Central memory CD4-positive, alpha-beta T cell (primary cell): Measurements from ENCODE around the gene HIF1A.
"Not testable (repeated sequence)": the region's sequence is repeated elsewhere in the genome, so short reads cannot be mapped to it uniquely, and the experiment has no call there.

Source experiments
- DNase-seq: peaks from one replicate; pipeline ENCODE4 v3.0.0; 2022

The HIF1A gene

DNA sequence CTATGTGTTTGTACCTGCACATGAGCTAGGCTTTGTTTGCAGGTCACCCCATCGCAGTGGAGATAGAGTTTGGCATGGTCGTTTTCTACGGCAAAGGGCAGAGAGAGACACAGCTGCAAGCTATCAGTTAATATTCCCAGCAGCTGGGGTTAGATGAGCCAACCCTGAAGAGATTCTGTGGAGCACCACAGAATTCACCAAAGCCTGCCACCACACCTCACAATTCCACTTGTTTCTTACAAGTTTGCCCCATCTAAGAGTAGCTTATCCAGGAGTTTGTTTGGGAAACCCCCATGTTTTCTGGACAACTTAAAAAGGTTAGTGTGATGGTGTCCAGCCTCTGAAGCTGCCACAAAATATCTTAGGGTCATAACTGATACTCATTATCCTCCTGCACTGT, 20.0 kb upstream of the HIF1A start:
- DNase-seq: no peak

DNA sequence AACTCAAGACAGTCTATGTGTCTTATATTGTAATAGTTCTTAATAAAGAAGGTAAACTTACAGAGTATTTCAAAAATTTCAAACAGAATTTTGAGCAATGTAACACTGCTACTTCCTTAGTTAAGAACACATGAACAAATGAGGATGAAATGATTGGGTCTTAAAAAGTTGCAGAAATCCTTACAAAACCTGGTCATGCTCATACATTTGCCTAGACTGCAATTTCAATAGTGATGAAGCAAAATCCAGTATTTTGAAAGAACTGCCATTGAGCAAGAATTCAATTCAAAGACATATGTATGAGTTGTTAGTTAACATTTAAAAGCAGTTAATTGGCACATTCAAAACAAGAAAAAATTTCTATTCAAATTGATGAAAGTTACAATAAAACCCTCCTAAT, 17.8 kb upstream of the HIF1A start:
- DNase-seq: no peak

DNA sequence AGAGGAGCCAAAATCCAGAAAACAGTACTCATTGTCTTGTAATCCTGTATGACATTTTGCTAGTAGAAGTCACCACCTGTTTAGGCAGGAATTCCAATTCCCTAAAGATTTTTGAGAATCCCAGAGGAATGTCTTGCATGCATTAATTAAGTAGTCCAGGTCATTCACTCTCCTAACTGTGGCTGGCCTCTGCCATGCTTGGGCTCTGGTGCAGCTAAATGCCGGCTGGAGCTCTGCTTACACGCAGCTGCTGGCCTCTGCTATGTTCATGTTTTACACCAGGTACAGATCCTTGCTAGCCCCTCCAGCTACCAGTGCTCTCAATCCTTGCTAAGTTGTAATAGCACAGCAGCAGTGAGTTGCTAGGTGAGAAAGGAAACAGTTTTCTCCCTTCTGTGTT, 16.3 kb upstream of the HIF1A start:
- no peak for DNase-seq

DNA sequence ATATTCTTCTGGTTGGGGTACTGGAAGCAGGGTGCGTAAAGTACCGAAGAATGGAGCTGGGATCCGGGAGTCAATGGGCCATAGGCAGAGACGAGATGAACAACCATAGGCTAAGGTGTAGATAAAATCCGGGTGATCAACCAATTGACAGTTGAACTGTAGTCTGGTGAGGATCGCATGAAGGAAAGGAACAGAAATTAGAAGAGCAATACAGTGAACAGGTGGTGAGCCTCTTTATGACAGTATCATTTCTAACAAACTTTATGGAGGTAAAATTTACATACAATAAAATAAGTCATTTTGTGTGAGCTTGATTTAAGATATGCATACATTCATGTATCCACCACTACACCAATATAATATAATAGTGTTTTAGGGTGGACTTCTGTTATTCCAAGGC, 13.9 kb upstream of the HIF1A start:
- no peak for DNase-seq

DNA sequence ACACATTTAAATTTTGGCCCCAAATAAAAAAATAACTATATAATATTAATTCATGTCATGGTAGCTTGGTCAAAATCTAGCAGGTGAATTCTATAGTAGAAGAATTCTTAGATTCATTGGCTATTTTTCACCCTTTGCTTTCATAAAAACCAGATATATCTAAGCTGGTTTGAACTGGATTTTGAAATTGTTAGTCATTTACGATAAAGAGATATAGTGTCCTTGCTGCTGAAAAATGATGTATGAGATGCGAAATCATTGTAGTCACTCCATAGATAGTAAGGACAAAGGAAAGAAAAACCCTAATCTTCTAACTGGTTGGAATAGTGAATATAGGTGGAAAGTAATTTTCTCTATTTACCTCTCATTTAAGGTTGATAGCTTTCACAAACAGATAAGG, 12.2 kb upstream of the HIF1A start:
- DNase-seq: no peak

DNA sequence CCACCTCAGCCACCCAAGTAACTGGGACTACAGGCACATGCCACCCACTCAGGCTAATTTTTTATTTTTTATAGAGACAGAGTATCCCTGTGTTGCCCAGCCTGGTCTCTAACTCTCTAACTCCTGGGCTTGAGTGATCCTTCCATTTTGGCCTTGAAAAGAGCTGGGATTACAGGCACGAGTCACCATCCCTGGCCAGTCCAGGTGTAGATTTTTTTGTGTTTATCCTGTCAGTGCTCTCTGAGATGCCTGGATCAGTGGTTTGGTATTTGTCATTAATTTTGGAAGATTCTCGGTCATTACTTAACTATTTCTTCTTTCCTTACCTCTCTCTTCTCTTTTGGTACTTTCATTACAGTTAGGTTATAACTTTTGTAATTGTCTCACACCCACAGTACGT, 5.3 kb upstream of the HIF1A start:
- DNase-seq: no peak

DNA sequence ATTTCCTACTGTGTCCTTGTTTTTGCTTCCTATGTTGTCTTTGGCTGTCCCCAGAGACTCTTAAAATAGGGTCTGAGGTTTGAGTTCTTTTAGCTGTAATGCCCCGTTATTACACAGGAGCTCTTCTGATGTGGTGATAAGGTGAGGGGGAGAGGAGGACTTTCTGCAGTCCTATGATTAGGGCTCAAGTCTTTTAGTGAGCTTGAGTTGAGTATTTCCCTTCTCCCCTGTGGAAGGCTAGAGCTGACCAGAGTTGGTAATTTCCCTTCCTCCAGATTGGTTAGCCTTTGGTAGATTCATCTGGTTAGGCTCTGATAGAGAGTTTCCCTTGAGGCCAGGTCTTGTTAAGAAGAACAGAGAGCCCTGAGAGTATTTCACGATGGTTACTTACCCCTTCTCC, 4.3 kb upstream of the HIF1A start:
- DNase-seq: no peak

DNA sequence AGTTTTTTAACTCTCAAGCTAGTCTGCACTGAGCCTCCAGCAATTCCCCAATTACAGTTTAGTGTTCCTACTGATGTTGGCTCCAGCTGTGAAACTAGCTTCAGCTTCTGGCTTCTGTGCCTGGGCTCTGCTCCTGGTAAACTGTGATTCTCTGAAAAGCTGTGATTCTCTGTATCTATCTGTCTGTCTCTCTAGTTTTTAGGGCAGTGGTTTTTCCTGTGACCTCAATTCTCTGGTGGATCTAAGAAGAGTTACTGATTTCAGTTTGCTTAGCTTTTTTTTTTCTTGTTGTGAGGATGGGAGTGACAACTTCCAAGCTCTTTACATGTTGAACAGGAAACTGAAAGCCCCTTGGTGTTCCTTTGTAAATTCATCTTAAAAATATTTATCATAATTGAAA, 3.8 kb upstream of the HIF1A start:
- peak; percentile 31 for DNase-seq

DNA sequence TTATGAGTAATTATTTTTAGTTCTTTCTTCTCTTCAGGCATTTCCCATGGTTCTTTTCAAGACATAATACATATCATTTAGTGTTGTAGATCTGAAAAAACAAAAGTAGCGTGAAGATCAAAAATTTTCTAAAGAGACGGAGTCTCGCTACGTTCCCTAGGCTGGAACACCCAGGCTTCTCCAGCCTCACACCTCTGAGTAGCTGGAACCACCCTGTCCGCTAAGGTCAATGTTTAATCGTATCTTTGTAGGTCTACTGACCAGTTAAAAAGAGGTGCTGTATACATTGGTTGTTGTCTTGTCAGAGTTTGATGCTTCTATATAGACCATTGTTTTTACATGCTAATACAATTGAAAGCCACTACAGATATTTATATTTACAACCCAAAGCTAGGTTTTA, 1.3 kb upstream of the HIF1A start:
- DNase-seq: no peak

DNA sequence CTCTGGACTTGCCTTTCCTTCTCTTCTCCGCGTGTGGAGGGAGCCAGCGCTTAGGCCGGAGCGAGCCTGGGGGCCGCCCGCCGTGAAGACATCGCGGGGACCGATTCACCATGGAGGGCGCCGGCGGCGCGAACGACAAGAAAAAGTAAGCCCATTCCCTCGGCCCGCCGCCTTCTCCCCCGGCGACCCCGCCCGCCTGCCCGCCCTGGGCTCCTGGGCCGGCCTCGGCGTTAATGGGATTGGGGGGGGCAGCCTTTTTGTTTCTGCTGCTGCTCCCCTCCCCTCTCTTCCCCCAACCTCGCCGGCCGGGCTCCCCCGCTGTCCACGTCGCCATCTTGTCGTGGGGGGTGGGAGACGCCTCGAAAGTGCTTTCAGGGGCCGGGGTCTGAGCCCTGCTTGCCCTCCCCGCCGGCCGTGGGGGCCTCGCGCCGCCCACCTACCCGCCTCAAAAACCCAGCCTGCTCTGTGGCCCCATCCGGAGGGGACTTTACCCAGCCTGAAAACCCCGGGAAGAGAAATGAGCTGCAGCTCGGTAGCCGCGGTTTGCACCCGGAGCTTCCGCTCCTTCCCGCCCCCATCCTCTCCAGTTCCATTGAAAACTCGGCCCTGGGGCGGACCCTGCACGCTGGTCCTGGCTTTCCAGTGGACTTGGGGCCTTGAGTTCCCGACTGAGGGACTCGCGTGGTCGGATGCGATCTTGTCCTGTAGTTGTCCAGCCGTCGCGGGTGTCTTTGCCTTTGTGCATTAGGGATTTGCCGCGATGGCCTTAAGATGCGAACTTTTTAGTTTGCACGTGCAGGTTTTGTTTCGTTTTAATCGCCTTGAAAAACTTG, 598 bp downstream of the HIF1A start:
- DNase-seq: peak; percentile 43

DNA sequence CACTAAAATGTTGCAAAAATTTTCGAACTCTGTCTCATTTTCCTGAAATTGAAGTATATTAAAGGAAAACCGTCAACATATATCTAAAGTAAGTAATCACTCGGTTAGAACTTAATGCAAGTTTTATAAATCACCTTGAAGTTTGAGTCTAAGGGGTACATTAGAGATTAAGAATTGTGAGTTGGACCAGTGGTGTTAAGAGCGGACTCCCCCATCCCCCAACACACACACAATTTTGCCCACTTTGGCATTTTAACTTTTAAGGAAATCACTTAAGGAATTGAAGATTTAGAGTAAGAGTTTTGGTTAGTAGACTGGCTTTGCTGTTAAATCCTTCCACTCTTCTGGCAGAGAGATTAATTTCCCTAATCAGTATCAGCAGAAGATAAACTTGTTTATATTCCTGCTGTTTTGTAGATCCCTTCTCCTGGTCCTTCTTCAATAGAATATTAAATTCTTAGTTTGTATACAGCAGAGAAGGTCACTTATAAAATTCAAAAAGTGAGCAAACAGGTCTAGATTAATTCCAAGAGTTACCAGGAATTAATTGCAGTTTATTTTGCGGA, 1.5 kb downstream of the HIF1A start:
- DNase-seq: no peak

DNA sequence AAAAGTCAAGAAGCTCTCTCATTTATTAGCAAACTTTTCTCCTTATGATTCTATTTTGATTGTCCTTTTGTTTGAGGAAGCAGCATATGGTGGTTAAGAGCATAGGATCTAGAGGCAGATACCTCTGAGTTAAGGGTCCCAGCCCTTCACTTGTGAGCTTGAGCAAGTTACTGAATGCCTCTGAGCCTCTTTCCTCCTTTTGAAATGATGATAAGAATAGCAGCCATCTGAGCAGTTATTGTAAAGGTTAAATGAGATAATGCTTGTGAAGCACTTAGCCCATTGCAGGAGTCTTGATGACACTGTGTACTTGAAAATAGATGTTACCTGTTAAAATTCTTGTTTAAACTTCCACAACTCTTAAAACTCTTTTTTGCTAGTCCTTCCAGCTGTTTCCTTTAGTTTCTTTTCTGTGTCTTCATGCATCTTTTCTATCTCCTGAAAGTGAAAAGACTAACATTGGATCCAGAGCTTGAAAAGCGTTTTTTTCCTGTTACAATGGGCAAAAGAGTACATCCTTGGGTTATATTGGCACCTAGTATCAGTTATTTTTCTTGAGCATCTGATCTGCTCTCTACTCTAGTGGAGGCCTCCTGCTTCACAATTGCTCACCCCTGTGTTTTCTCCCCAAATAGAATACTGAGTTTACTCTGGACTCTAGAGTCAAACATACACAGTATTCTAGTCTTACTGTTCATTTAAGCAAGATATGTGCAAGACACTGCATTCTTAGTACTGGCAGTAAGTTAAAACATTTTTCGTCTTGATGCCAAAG, 3.1 kb downstream of the HIF1A start:
- no peak for DNase-seq

DNA sequence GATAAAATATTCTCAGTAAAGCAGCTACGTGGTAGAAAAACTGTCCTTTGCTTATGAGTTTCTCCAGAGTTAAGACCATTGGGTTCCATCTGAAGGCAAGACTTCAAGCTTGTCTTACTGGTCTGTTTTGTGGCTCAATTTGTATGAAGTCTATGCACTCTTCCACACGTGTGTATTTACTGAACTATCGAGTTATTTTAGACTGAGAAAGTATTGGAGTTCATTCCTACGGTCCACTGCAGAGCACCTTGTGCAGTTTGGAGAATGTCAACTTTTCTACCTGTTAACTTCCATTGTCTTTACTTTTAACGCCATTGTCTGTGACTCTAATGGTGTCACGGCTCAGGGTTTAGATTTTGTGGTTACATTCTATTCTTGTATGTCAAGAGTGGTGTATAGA, 3.7 kb downstream of the HIF1A start:
- DNase-seq: no peak

DNA sequence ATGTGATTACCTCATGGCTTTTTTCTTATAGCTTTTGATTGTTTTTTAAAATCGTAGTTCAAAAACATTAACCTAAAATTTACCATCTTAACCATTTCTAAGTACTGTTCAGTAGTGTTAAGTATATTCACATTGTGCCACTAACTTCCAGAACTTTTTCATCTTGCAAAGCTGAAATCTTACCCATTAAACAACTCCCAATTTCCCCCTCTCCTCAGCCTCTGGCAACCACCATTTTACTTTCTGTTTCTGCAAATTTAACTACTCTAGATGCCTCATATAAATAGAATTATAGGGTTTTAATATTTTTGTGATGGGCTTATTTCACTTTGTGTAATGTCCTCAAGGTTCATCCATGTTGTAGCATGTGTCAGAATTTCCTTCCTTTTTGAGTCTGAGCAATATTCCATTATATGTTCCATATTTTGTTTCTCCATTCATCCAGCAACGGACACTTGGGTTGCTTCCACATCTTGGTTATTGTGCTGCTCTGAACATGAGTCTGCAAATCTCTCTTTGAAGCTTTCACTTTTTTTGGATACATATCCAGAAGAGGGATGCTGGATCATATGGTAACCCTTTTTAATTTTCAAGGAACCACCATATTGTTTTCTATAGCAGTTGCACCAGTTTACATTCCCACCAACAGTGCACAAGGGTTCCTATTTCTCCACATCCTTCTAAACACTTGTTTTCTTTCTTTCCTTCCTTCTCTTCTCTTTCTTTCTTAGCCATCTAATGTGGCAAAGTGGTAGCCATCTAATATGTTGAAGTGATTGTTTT, 5.0 kb downstream of the HIF1A start:
- DNase-seq: no peak

DNA sequence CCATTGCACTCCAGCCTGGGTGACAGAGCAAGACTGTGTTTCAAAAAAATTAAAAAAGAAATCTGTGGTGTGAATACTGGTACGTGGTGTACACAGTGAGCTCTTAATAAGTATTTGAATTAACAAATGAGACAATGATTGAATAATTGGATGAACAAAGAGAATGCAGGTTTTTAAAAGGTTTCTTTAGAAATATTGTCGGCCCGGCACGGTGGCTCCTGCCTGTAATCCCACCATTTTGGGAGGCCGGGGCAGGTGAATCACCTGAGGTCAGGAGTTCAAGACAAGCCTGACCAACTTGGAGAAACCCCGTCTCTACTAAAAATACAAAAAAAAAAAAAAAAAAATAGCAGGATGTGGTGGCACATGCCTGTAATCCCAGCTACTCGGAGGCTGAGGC, 6.6 kb downstream of the HIF1A start:
- no peak for DNase-seq

DNA sequence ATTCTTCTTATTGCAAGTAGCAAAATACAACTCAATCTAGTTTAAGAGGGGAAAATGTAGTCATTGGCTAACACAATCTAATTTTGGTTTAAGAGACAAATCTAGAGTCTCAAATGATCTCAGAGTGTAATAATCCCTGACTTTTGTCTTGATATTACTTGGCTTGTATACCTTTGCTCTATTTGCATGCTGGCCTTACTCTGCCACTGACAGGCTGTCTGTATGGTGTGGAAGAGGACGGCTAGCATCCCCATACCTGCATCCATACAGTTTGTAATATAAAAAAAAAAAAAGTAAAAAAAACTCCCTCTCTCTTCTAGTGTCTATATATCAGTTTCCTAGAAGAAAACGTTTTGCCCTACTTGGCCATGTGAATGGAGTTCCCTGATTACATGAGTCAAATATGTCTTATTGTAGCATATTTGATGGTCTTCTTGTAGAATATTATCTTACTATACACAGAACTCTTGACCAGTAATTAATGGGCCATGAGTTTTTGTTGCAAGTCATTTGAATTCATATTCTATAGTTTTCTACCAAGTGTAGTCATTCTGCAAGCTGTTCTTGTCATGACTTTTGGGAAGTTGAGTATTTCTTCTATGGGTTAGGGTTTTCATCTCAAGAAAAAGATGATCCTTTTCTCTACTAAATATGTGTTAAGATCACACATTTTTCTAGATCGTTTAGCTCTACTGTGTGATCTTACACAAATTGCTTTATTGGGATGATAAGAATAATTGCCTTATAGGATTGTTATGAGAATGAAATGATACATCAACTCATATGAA, 8.2 kb downstream of the HIF1A start:
- DNase-seq: no peak

DNA sequence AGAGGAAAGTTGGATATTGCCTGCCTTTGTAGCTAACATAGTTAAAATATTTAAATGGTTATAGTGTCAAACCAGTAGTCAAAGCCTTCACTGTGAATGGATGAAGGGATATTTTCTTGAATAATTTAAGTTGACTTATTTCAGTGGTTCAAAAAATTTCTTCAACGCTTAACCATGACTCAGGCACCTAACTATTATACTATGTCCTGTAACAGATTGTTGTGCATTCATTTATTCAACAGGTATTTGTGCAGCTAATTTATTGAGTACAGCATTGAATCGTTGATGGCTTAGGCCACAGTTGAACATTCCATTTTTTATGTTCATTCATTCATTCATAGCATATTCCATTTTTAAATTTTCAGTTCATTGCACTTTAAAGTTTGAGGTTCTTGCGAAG, 9.2 kb downstream of the HIF1A start:
- DNase-seq: no peak

DNA sequence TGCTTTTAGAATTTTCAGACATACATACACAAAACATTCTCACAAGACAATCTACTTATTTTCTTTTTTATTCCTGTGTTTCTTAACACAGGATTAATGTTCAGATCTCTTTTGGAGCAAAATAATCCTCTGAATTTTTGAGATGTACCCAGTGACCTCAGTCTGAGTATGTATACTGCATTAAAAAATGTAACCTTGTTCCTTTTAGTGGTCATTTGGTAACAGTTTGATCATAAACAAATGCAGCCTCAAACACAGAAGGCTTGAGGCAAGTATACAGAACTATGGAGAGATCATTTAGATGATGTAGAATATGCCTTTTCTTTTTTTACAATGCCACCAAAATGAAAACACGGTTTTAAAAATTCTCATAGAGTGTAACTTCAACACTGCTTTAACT, 9.7 kb downstream of the HIF1A start:
- no peak for DNase-seq

DNA sequence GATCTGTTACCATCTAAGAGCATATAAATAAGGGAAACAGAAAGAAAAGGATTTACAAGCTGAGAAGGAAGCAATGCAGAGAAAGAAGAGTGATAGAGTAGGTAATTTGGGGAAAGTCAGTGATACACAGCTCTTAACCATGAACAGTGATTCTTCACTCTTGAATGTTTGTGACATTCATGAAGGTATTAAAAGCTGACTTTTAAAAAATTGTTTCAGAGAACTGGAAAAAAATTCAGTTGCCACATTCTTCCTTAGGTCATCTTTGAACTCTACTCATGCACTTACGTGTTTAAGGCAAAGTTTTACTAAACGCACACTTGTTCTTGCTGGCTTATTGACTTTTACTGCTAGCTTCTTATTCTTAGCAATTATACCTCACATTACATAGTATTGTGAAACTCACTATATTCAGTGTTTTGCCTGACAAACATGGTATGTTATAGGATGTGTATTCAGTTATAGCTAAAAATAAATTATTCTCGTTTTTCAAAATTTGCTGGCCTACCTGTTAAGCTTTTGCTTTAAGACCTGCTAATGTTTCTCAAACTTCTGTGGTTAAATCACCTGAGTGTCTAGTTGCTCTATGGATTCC, 10.9 kb downstream of the HIF1A start:
- no peak for DNase-seq

DNA sequence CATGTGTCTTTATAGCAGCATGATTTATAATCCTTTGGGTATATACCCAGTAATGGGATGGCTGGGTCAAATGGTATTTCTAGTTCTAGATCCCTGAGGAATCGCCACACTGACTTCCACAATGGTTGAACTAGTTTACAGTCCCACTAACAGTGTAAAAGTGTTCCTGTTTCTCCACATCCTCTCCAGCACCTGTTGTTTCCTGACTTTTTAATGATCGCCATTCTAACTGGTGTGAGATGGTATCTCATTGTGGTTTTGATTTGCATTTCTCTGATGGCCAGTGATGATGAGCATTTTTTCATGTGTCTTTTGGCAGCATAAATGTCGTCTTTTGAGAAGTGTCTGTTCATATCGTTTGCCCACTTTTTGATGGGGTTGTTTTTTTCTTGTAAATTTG, 12.5 kb downstream of the HIF1A start:
- DNase-seq: not testable (repeated sequence)

DNA sequence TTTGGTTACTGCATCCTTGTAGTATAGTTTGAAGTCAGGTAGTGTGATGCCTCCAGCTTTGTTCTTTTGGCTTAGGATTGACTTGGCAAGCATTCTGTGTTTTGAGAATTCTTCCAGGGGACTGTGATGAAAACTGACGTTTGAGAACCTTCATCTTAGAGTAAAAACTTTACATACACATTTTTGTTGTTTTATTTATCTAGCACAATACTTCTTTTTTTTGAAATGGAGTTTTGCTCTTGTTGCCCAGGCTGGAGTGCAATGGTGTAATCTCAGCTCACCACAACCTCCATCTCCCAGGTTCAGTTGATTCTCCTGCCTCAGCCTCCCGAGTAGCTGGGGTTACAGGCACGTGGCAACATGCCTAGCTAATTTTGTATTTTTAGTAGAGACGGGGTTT, 13.4 kb downstream of the HIF1A start:
- not testable (repeated sequence) for DNase-seq
